Sigmoid colon (tissue), 7 donors: Measurements from ENCODE around the gene MICAL2. TPM values are rescaled to one million over a fixed set of nuclear protein-coding genes. Genes with fewer than 3 reads are reported as not detected.

Source experiments
- DNase-seq: peaks from one replicate; pipeline ENCODE4 v3.0.0-alpha.2; 2019
- H3K27ac ChIP-seq, 4 donors: fragments of 200-600 bp; sonication (generic); one replicate each; pipeline ENCODE4 v1.5.1; 2016 to 2019; ENCODE audit warnings: mild to moderate bottlenecking in 1 of 4
- H3K27me3 ChIP-seq, 3 donors: fragments of 200-600 bp; sonication (generic); one replicate each; pipeline ENCODE4 v1.5.1; 2019; ENCODE audit warnings: mild to moderate bottlenecking in 1 of 3
- H3K36me3 ChIP-seq, 4 donors: fragments of 200-600 bp; sonication (generic); one replicate each; pipeline ENCODE4 v1.5.1; 2016 to 2019
- H3K4me1 ChIP-seq, 4 donors: fragments of 200-600 bp; sonication (generic); one replicate each; pipeline ENCODE4 v1.5.1; 2017 to 2019
- H3K4me3 ChIP-seq, 4 donors: fragments of 200-600 bp; sonication (generic); one replicate each; pipeline ENCODE4 v1.5.1; 2017 to 2019; ENCODE audit warnings: mild to moderate bottlenecking in 2 of 4, moderate library complexity in 1 of 4
- H3K9me3 ChIP-seq, 4 donors: fragments of 200-600 bp in 3 of 4; sonication (generic) in 3 of 4; one replicate each; pipeline versions ENCODE4 v1.5.1 to v1.6.1; 2013 to 2019
- CTCF ChIP-seq, 4 experiments: fragments of 450-650 bp in 3 of 4; fragments of 200-600 bp in 1 of 4; IDR thresholded peaks; one replicate each; pipeline ENCODE4 v1.5.1; 2016 to 2019; ENCODE audit warnings: antibody characterized with exemption in 4 of 4, mild to moderate bottlenecking in 3 of 4, moderate library complexity in 2 of 4
- EP300 ChIP-seq, 4 donors: sonication (generic); formaldehyde crosslinking; IDR thresholded peaks; one replicate each; pipeline ENCODE4 v1.6.1; 2017; ENCODE audit warnings: antibody characterized with exemption in 4 of 4
- POLR2A ChIP-seq, 2 donors: fragments of 450-650 bp; IDR thresholded peaks; one replicate each; pipeline ENCODE4 v1.6.1; 2016; ENCODE audit warnings: antibody characterized with exemption in 2 of 2, mild to moderate bottlenecking in 2 of 2, moderate library complexity in 2 of 2
- POLR2AphosphoS5 ChIP-seq, 4 donors: sonication (generic); formaldehyde crosslinking; IDR thresholded peaks; one replicate each; pipeline ENCODE4 v1.6.1; 2017; ENCODE audit warnings: antibody characterized with exemption in 4 of 4
- WGBS, 2 donors: extraction: QIAGEN DNeasy Blood & Tissue Kit; methylation state at CpG; one replicate each; pipeline ENCODE4 v1.1.7; 2013; 5-methylcytosine and 5-hydroxymethylcytosine counted together
- intact Hi-C: fragments of 100-400 bp; cut with DNase I; formaldehyde crosslinking; loops from one replicate; pipeline ENCODE4 v1.15.1; 2023
- polyA plus RNA-seq, 3 donors: library from polyadenylated mRNA; stranded (reverse); fragments of 200-250 nt; gene quantifications; one replicate each; pipeline ENCODE4 v1.2.3, GENCODE V29; 2013
- total RNA-seq, 4 donors: library from RNA; depleted of rRNA; stranded (reverse); fragments of >200 nt; gene quantifications; one replicate each; pipeline ENCODE4 v1.1.0, GENCODE V29; 2016
- donor health status: healthy with polysubstance abuse.
- donor health status: Bipolar disorder and iron deficiency.
- donor health status: healthy.

Gene MICAL2
- total and polyA plus RNA-seq, 7 donors: 36.6 to 145 (median 115) TPM

GRCh38 chr11:12120031-12121008 is 9.9 kb downstream of the MICAL2 start:
- DNase-seq: no peak
- intact Hi-C loops: no loop called here
- H3K27ac ChIP-seq: peak overlapping the region; percentile 92 to 98 (median 95)
- no peak for TF ChIP-seq POLR2A (IDR thresholded peaks at IDR 0.05)
- no peak for TF ChIP-seq EP300 (IDR thresholded peaks at IDR 0.05)
- no peak for TF ChIP-seq POLR2AphosphoS5 (IDR thresholded peaks at IDR 0.05)
- TF ChIP-seq CTCF (IDR thresholded peaks at IDR 0.05): no peak
- peaks cover 0 to 5% (median 0%) of the 10 kb centered on the region in 4 donors for H3K36me3 ChIP-seq
- no peaks in the 10 kb centered on the region for H3K27me3 ChIP-seq
- peaks cover 0 to 91% (median 74%) of the 10 kb centered on the region in 4 donors for H3K4me1 ChIP-seq
- 81 to 86% methylated on average over 9 of the region's 9 CpGs for WGBS, 2 donors
- no peaks in the 10 kb centered on the region for H3K9me3 ChIP-seq
- no peak overlapping the region for H3K4me3 ChIP-seq

GRCh38 chr11:12121011-12121410 is 10.6 kb downstream of the MICAL2 start:
- no peaks in the 10 kb centered on the region for H3K27me3 ChIP-seq
- intact Hi-C loops: no loop called here
- TF ChIP-seq EP300 (IDR thresholded peaks at IDR 0.05) (no peak), POLR2AphosphoS5 (IDR thresholded peaks at IDR 0.05) (no peak), POLR2A (IDR thresholded peaks at IDR 0.05) (no peak), CTCF (IDR thresholded peaks at IDR 0.05) (no peak)
- no peak for DNase-seq
- no peaks in the 10 kb centered on the region for H3K9me3 ChIP-seq
- peak overlapping the region; percentile 92 to 98 (median 95) for H3K27ac ChIP-seq
- 84 to 85% methylated on average over 5 of the region's 5 CpGs for WGBS, 2 donors
- no peak overlapping the region for H3K4me3 ChIP-seq
- peaks cover 0 to 98% (median 81%) of the 10 kb centered on the region in 4 donors for H3K4me1 ChIP-seq
- H3K36me3 ChIP-seq: peaks cover 0 to 5% (median 0%) of the 10 kb centered on the region in 4 donors

- no peak for TF ChIP-seq POLR2AphosphoS5 (IDR thresholded peaks at IDR 0.05)
- no peak for TF ChIP-seq CTCF (IDR thresholded peaks at IDR 0.05)
- TF ChIP-seq EP300 (IDR thresholded peaks at IDR 0.05): no peak
- no peak for TF ChIP-seq POLR2A (IDR thresholded peaks at IDR 0.05)
- H3K9me3 ChIP-seq: no peaks in the 10 kb centered on the region
- intact Hi-C loops: no loop called here
- H3K27ac ChIP-seq: peak overlapping the region in 3 of 4 donors; percentile 92 to 98 (median 95)
- no peak overlapping the region for H3K4me3 ChIP-seq
- H3K27me3 ChIP-seq: no peaks in the 10 kb centered on the region
- DNase-seq: no peak
- WGBS, 2 donors: 90 to 93% methylated on average over 5 of the region's 5 CpGs
- peaks cover 0 to 5% (median 0%) of the 10 kb centered on the region in 4 donors for H3K36me3 ChIP-seq
- H3K4me1 ChIP-seq: peaks cover 0 to 99% (median 85%) of the 10 kb centered on the region in 4 donors
Observed at GRCh38 chr11:12121517-12121916, 11.1 kb downstream of the MICAL2 start.

DNA sequence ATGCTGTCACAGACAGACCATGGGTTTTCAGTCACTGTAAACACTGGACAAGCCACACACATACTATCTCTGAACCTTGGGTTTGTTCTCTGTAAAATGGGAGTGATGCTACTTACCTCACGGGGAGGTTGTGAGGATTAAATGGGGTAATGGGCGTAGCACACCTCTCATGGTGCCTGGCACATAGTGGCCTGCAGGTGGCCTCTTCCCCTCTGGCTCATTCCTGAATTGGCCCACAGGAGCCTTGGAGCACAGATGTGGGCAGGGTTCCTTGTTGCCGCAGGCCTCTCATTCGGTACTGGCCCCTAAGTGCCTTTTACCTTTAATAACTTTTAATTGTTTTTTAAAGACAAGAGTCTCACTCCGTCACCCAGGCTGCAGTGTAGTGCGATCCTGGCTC is 11.7 kb downstream of the MICAL2 start:
- Histone ChIP-seq H3K27me3 (no peaks in the 10 kb centered on the region), H3K9me3 (no peaks in the 10 kb centered on the region), H3K4me3 (no peak overlapping the region), H3K36me3 (peaks cover 0 to 1% (median 0%) of the 10 kb centered on the region in 4 donors), H3K4me1 (peaks cover 0 to 99% (median 86%) of the 10 kb centered on the region in 4 donors), H3K27ac (peak overlapping the region in 3 of 4 donors; percentile 92 to 98 (median 95))
- DNase-seq: no peak
- WGBS, 2 donors: 85 to 89% methylated on average over 6 of the region's 6 CpGs
- TF ChIP-seq POLR2A (IDR thresholded peaks at IDR 0.05) (no peak), POLR2AphosphoS5 (IDR thresholded peaks at IDR 0.05) (no peak), EP300 (IDR thresholded peaks at IDR 0.05) (no peak), CTCF (IDR thresholded peaks at IDR 0.05) (peak in 3 of 4 experiments; percentile 18 to 44 (median 29))
- intact Hi-C loops: no loop called here
